ENCODE data around the gene TULP4. TPM values are rescaled to one million over a fixed set of nuclear protein-coding genes. Genes with fewer than 3 reads are reported as not detected.

The TULP4 gene
- total RNA-seq, 1 donor from 2014 or later: 252 TPM

GRCh38 chr6:158284876-158285655 is 27.2 kb upstream of the TULP4 start:
- Histone ChIP-seq H3K9ac (no peak overlapping the region), H3K27me3 (no peaks in the 10 kb centered on the region), H3K27ac (peak overlapping the region; percentile 92), H3K4me2 (no peak overlapping the region), H3K79me2 (ENCODE audit: low read depth) (peaks cover 78% of the 10 kb centered on the region), H3K4me1 (peaks cover 43% of the 10 kb centered on the region), H3F3A (ENCODE audit: low read depth) (peaks cover 42% of the 10 kb centered on the region), H3K36me3 (no peaks in the 10 kb centered on the region), H3K9me3 (ENCODE audit: low read depth) (no peaks in the 10 kb centered on the region), H2AFZ (replicated peaks) (no peak overlapping the region), H3K4me3 (no peak overlapping the region), H4K20me1 (ENCODE audit: low read depth) (no peaks in the 10 kb centered on the region)
- TF ChIP-seq EZH2 (IDR thresholded peaks at IDR 0.05): no peak
- TF ChIP-seq CTCF (IDR thresholded peaks at IDR 0.05): no peak
- TF ChIP-seq EZH2phosphoT487 (IDR thresholded peaks at IDR 0.05): no peak
- peaks cover 8% of the 10 kb centered on the region for H3K36me3 Mint-ChIP-seq
- peaks cover 24% of the 10 kb centered on the region for H3K4me1 Mint-ChIP-seq
- H3K27me3 Mint-ChIP-seq (ENCODE audit: insufficient read depth, low read depth): no peaks in the 10 kb centered on the region
- H3K27ac Mint-ChIP-seq: peak overlapping the region; percentile 89
- no peak for DNase-seq (ENCODE audit: low spot score)
- H3K9me3 Mint-ChIP-seq: no peaks in the 10 kb centered on the region
- no peak overlapping the region for H3K4me3 Mint-ChIP-seq

DNA sequence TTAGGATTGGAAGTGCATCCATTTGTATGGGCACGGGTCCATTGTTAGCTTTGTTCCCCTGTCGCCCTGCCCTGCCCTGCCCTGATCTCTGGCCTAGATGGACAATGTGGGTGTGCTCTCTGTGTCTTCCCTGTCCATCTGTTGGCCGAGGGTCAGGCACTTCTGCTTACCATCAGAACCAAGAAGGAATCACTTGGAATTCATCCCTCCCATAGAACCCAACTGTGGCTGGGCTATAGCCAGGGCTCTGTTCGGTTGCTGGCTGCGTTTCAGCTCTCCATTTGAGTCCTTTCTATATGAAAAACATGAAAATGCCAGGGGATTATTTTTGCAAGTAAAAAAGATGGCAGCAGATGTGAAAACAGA is 26.6 kb upstream of the TULP4 start:
- H3K4me3 Mint-ChIP-seq: no peak overlapping the region
- Histone ChIP-seq H3F3A (ENCODE audit: low read depth) (peaks cover 42% of the 10 kb centered on the region), H3K9me3 (ENCODE audit: low read depth) (no peaks in the 10 kb centered on the region), H3K27ac (peak overlapping the region; percentile 50), H2AFZ (replicated peaks) (no peak overlapping the region), H3K4me3 (no peak overlapping the region), H3K36me3 (no peaks in the 10 kb centered on the region), H3K4me1 (peaks cover 43% of the 10 kb centered on the region), H4K20me1 (ENCODE audit: low read depth) (no peaks in the 10 kb centered on the region), H3K9ac (no peak overlapping the region), H3K4me2 (no peak overlapping the region), H3K27me3 (no peaks in the 10 kb centered on the region), H3K79me2 (ENCODE audit: low read depth) (peaks cover 78% of the 10 kb centered on the region)
- DNase-seq (ENCODE audit: low spot score): peak; percentile 31
- no peaks in the 10 kb centered on the region for H3K9me3 Mint-ChIP-seq
- H3K4me1 Mint-ChIP-seq: peaks cover 24% of the 10 kb centered on the region
- TF ChIP-seq EZH2 (IDR thresholded peaks at IDR 0.05) (no peak), EZH2phosphoT487 (IDR thresholded peaks at IDR 0.05) (no peak)
- peak overlapping the region; percentile 54 for H3K27ac Mint-ChIP-seq
- H3K27me3 Mint-ChIP-seq (ENCODE audit: insufficient read depth, low read depth): no peaks in the 10 kb centered on the region
- H3K36me3 Mint-ChIP-seq: peaks cover 13% of the 10 kb centered on the region

GRCh38 chr6:158286413-158286812 is 25.9 kb upstream of the TULP4 start:
- Histone ChIP-seq H4K20me1 (ENCODE audit: low read depth) (no peaks in the 10 kb centered on the region), H3K4me2 (no peak overlapping the region), H3K27me3 (no peaks in the 10 kb centered on the region), H3K4me1 (peaks cover 43% of the 10 kb centered on the region), H3K9ac (no peak overlapping the region), H3F3A (ENCODE audit: low read depth) (peaks cover 42% of the 10 kb centered on the region), H3K4me3 (no peak overlapping the region), H3K79me2 (ENCODE audit: low read depth) (peaks cover 78% of the 10 kb centered on the region), H2AFZ (replicated peaks) (no peak overlapping the region), H3K9me3 (ENCODE audit: low read depth) (no peaks in the 10 kb centered on the region), H3K36me3 (no peaks in the 10 kb centered on the region), H3K27ac (no peak overlapping the region)
- DNase-seq (ENCODE audit: low spot score): no peak
- no peaks in the 10 kb centered on the region for H3K9me3 Mint-ChIP-seq
- peaks cover 24% of the 10 kb centered on the region for H3K4me1 Mint-ChIP-seq
- H3K36me3 Mint-ChIP-seq: peaks cover 20% of the 10 kb centered on the region
- no peak overlapping the region for H3K27ac Mint-ChIP-seq
- H3K4me3 Mint-ChIP-seq: no peak overlapping the region
- TF ChIP-seq EZH2 (IDR thresholded peaks at IDR 0.05): no peak
- no peak for TF ChIP-seq CTCF (IDR thresholded peaks at IDR 0.05)
- TF ChIP-seq EZH2phosphoT487 (IDR thresholded peaks at IDR 0.05): no peak
- no peaks in the 10 kb centered on the region for H3K27me3 Mint-ChIP-seq (ENCODE audit: insufficient read depth, low read depth)

- H3K4me1 Mint-ChIP-seq: peaks cover 24% of the 10 kb centered on the region
- no peak overlapping the region for H2AFZ ChIP-seq (replicated peaks)
- H3K27ac Mint-ChIP-seq: no peak overlapping the region
- no peak overlapping the region for H3K9ac ChIP-seq
- DNase-seq (ENCODE audit: low spot score): no peak
- peaks cover 78% of the 10 kb centered on the region for H3K79me2 ChIP-seq (ENCODE audit: low read depth)
- H3K27me3 Mint-ChIP-seq (ENCODE audit: insufficient read depth, low read depth): no peaks in the 10 kb centered on the region
- H3F3A ChIP-seq (ENCODE audit: low read depth): peaks cover 38% of the 10 kb centered on the region
- no peaks in the 10 kb centered on the region for H4K20me1 ChIP-seq (ENCODE audit: low read depth)
- H3K36me3 ChIP-seq: no peaks in the 10 kb centered on the region
- H3K4me2 ChIP-seq: no peak overlapping the region
- no peak overlapping the region for H3K4me3 ChIP-seq
- TF ChIP-seq EZH2 (IDR thresholded peaks at IDR 0.05) (no peak), EZH2phosphoT487 (IDR thresholded peaks at IDR 0.05) (no peak), CTCF (IDR thresholded peaks at IDR 0.05) (no peak)
- no peak overlapping the region for H3K27ac ChIP-seq
- peaks cover 22% of the 10 kb centered on the region for H3K36me3 Mint-ChIP-seq
- no peaks in the 10 kb centered on the region for H3K9me3 ChIP-seq (ENCODE audit: low read depth)
- H3K27me3 ChIP-seq: no peaks in the 10 kb centered on the region
- no peak overlapping the region for H3K4me3 Mint-ChIP-seq
- H3K9me3 Mint-ChIP-seq: no peaks in the 10 kb centered on the region
- peaks cover 43% of the 10 kb centered on the region for H3K4me1 ChIP-seq
These were observed 25.2 kb upstream of the TULP4 start for GRCh38 chr6:158287047-158287446.

All from neural progenitor cell (in vitro differentiated cells).